Transverse colon (tissue), 4 donors: ENCODE measurements around the gene PARVA.

ENCODE experiments used
- POLR2A ChIP-seq: fragments of 450-650 bp; IDR thresholded peaks from one replicate; pipeline ENCODE4 v1.6.1; 2016; ENCODE audit warnings: antibody characterized with exemption, mild to moderate bottlenecking, moderate library complexity
- POLR2AphosphoS5 ChIP-seq, 3 donors: sonication (generic); formaldehyde crosslinking; IDR thresholded peaks; one replicate each; pipeline ENCODE4 v1.6.1; 2016; ENCODE audit warnings: antibody characterized with exemption in 3 of 3
- TF ChIP-seq, protein P1 (sequence below), 5 experiments: fragments of 200-600 bp in 3 of 5; fragments of 450-650 bp in 2 of 5; sonication (generic) in 3 of 5; IDR thresholded peaks; 1 replicate in 2 of 5; 2 replicates in 3 of 5; pipeline ENCODE4 v1.5.1; 2016 to 2017; ENCODE audit warnings: antibody characterized with exemption in 5 of 5, inconsistent platforms in 3 of 5, mild to moderate bottlenecking in 2 of 5, moderate library complexity in 1 of 5

DNA sequence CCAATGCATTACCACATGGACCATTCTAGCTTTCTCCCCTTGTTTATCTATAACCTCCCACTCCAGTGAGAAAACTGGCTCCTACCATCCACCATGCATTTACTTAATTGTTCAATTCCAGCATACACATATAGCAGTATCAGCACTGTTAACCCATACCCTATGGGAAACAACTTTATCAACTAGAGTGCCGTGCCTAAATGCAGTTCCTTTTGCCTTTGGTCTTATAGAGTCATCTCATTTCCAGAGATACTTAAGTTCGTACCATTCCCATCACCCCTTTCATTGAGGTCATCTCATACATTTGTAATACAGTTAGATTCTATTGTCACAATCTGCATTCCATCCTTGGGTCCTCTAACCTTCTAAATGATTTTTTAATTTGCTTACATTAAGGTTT is 86.9 kb downstream of the PARVA start:
- TF ChIP-seq, protein P1, sequence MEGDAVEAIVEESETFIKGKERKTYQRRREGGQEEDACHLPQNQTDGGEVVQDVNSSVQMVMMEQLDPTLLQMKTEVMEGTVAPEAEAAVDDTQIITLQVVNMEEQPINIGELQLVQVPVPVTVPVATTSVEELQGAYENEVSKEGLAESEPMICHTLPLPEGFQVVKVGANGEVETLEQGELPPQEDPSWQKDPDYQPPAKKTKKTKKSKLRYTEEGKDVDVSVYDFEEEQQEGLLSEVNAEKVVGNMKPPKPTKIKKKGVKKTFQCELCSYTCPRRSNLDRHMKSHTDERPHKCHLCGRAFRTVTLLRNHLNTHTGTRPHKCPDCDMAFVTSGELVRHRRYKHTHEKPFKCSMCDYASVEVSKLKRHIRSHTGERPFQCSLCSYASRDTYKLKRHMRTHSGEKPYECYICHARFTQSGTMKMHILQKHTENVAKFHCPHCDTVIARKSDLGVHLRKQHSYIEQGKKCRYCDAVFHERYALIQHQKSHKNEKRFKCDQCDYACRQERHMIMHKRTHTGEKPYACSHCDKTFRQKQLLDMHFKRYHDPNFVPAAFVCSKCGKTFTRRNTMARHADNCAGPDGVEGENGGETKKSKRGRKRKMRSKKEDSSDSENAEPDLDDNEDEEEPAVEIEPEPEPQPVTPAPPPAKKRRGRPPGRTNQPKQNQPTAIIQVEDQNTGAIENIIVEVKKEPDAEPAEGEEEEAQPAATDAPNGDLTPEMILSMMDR (IDR thresholded peaks at IDR 0.05), result no peak
- no peak for TF ChIP-seq POLR2A
- no peak for TF ChIP-seq POLR2AphosphoS5 (IDR thresholded peaks at IDR 0.05)
